Measurements from ENCODE around the gene GPR108.

GPR108 gene

DNA sequence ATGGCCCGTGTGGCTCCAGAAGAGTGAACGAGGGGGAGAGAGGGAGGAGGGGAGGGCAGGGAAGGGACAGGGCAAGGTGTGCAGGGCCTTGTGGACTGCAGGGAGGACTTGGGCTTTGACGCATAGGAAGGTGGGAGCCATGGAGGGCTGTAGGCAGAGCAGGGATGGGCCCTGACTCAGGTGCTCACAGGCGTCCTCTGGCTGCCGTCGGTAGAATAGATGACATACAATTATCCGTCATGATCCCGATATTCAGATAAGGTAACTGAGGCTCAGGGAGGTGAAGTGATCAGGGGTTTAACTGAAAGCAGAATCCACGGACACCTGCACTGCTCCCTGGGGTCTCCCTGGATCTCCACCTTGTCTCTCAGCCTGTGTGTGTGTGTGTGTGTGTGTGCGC, 20.3 kb downstream of the GPR108 start:
- no peak overlapping the region for H3K23ac ChIP-seq (ENCODE audit: low read length)
- H2BK5ac ChIP-seq (ENCODE audit: low read depth, low read length, poor library complexity) = no peak overlapping the region
- H2AFZ ChIP-seq (ENCODE audit: insufficient read depth, low read length, poor library complexity) = no peak overlapping the region
- H3K4me3 ChIP-seq (ENCODE audit: low read depth, low read length) = no peak overlapping the region
- H3K27ac ChIP-seq (ENCODE audit: low read depth, low read length) = no peak overlapping the region
- H3K9ac ChIP-seq (ENCODE audit: low read length) = no peak overlapping the region
- no peak overlapping the region for H2BK12ac ChIP-seq (ENCODE audit: low read length)
- no peaks in the 10 kb centered on the region for H3K79me1 ChIP-seq (ENCODE audit: low read length)
- no peak overlapping the region for H3K4me2 ChIP-seq (ENCODE audit: low read length)
- no peaks in the 10 kb centered on the region for H3K27me3 ChIP-seq (ENCODE audit: insufficient read depth, low read length)
- no peak overlapping the region for H4K12ac ChIP-seq (ENCODE audit: low read depth, low read length)
- H3K14ac ChIP-seq (ENCODE audit: low read length) = no peak overlapping the region
- no peak overlapping the region for H4K91ac ChIP-seq (ENCODE audit: low read depth, low read length)
- H2BK120ac ChIP-seq (ENCODE audit: insufficient read depth, low read length, poor library complexity) = no peak overlapping the region
- no peaks in the 10 kb centered on the region for H3K36me3 ChIP-seq (ENCODE audit: control insufficient read depth in 1 of 2, insufficient read depth in 2 of 2, low read length in 2 of 2)
- peaks cover 11% of the 10 kb centered on the region for H3K9me3 ChIP-seq (ENCODE audit: insufficient read depth, low read depth, low read length)
- H3K79me2 ChIP-seq (ENCODE audit: control insufficient read depth, insufficient read depth, low read length, poor library complexity) = no peaks in the 10 kb centered on the region
- H3K4me1 ChIP-seq (ENCODE audit: control insufficient read depth in 1 of 2, insufficient read depth in 2 of 2, low read length in 2 of 2) = no peaks in the 10 kb centered on the region
- H3K18ac ChIP-seq (ENCODE audit: low read length) = no peak overlapping the region
- no peak overlapping the region for H2AK5ac ChIP-seq (ENCODE audit: low read length)
- H4K8ac ChIP-seq (ENCODE audit: low read depth, low read length) = no peak overlapping the region
- DNase-seq = peak in 1 of 2 donors; percentile 14
- WGBS (ENCODE audit: extremely low coverage, insufficient coverage, insufficient read length) = no CpG with 5 or more reads among the region's 10 CpGs
- no peak overlapping the region for H3K4ac ChIP-seq (ENCODE audit: low read depth, low read length)

DNA sequence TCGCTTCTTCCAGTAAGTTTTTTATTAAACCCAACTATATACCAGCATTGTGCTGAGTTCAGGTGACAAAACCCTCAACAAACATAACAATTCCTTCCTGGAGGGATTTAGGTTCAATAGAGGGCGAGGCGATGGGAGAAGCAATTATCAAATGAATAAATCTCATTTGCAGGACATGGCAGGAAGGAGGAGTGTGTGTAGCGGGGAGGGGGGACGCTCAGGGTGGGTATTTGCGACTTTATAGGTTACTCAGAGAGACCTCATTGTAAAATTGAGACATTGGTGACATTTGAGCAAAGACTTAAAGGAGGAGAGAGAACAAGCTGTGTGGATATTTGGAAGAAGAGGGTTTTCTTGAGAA, 20.8 kb downstream of the GPR108 start:
- no peaks in the 10 kb centered on the region for H3K4me1 ChIP-seq (ENCODE audit: control insufficient read depth in 1 of 2, insufficient read depth in 2 of 2, low read length in 2 of 2)
- H3K4ac ChIP-seq (ENCODE audit: low read depth, low read length) = no peak overlapping the region
- no peak overlapping the region for H3K9ac ChIP-seq (ENCODE audit: low read length)
- DNase-seq = no peak
- H3K79me2 ChIP-seq (ENCODE audit: control insufficient read depth, insufficient read depth, low read length, poor library complexity) = no peaks in the 10 kb centered on the region
- H3K79me1 ChIP-seq (ENCODE audit: low read length) = no peaks in the 10 kb centered on the region
- H2BK12ac ChIP-seq (ENCODE audit: low read length) = no peak overlapping the region
- H3K14ac ChIP-seq (ENCODE audit: low read length) = no peak overlapping the region
- H4K91ac ChIP-seq (ENCODE audit: low read depth, low read length) = no peak overlapping the region
- H3K9me3 ChIP-seq (ENCODE audit: insufficient read depth, low read depth, low read length) = peaks cover 11% of the 10 kb centered on the region
- WGBS (ENCODE audit: extremely low coverage, insufficient coverage, insufficient read length) = no CpG with 5 or more reads among the region's 6 CpGs
- H4K8ac ChIP-seq (ENCODE audit: low read depth, low read length) = no peak overlapping the region
- H3K4me3 ChIP-seq (ENCODE audit: low read depth, low read length) = no peak overlapping the region
- H3K36me3 ChIP-seq (ENCODE audit: control insufficient read depth in 1 of 2, insufficient read depth in 2 of 2, low read length in 2 of 2) = no peaks in the 10 kb centered on the region
- H2BK5ac ChIP-seq (ENCODE audit: low read depth, low read length, poor library complexity) = no peak overlapping the region
- no peak overlapping the region for H2BK120ac ChIP-seq (ENCODE audit: insufficient read depth, low read length, poor library complexity)
- H3K18ac ChIP-seq (ENCODE audit: low read length) = no peak overlapping the region
- H3K4me2 ChIP-seq (ENCODE audit: low read length) = no peak overlapping the region
- H3K27me3 ChIP-seq (ENCODE audit: insufficient read depth, low read length) = no peaks in the 10 kb centered on the region
- no peak overlapping the region for H2AK5ac ChIP-seq (ENCODE audit: low read length)
- no peak overlapping the region for H2AFZ ChIP-seq (ENCODE audit: insufficient read depth, low read length, poor library complexity)
- H3K27ac ChIP-seq (ENCODE audit: low read depth, low read length) = no peak overlapping the region
- H3K23ac ChIP-seq (ENCODE audit: low read length) = no peak overlapping the region
- no peak overlapping the region for H4K12ac ChIP-seq (ENCODE audit: low read depth, low read length)

DNA sequence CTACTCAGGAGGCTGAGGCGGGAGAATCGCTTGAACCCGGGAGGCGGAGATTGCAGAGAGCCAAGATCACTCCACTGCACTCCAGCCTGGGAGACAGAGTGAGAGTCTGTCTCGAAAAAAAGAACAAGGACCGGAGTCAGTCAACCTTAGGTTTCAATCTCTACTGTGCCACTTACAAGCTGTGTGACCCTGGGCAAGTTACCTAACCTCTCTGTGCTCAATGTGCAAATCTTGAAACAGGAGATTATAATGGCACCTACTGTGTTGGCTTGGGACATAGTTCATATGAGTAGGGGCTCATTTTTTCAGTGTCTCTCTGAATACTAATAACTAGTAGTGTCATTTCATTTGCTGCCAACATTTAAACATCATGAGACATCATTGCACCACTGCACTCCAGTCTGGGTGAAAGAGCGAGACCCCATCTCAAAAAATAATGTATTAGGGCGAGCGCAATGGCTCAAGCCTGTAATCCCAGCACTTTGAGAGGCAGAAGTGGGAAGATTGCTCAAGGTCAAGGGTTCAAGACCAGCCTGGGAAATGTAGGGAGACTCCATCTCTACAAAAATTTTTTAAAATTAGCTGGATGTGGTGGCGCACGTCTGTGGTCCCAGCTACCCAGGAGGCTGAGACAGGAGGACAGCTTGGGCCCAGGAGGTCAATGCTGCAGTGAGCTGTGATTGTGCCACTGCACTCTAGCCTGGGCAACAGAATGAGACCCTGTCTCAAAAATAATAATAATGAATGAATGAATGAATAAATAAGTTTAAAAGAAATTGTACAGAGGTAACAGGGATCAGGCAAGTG, 22.4 kb downstream of the GPR108 start:
- no peak overlapping the region for H4K91ac ChIP-seq (ENCODE audit: low read depth, low read length)
- peaks cover 9% of the 10 kb centered on the region for H3K27me3 ChIP-seq (ENCODE audit: insufficient read depth, low read length)
- no peak overlapping the region for H2AFZ ChIP-seq (ENCODE audit: insufficient read depth, low read length, poor library complexity)
- no peak overlapping the region for H2AK5ac ChIP-seq (ENCODE audit: low read length)
- H3K79me2 ChIP-seq (ENCODE audit: control insufficient read depth, insufficient read depth, low read length, poor library complexity) = no peaks in the 10 kb centered on the region
- no peak overlapping the region for H3K27ac ChIP-seq (ENCODE audit: low read depth, low read length)
- H3K79me1 ChIP-seq (ENCODE audit: low read length) = no peaks in the 10 kb centered on the region
- H3K4me3 ChIP-seq (ENCODE audit: low read depth, low read length) = no peak overlapping the region
- H2BK12ac ChIP-seq (ENCODE audit: low read length) = no peak overlapping the region
- no peak overlapping the region for H3K23ac ChIP-seq (ENCODE audit: low read length)
- H3K18ac ChIP-seq (ENCODE audit: low read length) = no peak overlapping the region
- H3K9me3 ChIP-seq (ENCODE audit: insufficient read depth, low read depth, low read length) = peaks cover 11% of the 10 kb centered on the region
- no peak overlapping the region for H2BK5ac ChIP-seq (ENCODE audit: low read depth, low read length, poor library complexity)
- H4K8ac ChIP-seq (ENCODE audit: low read depth, low read length) = no peak overlapping the region
- H2BK120ac ChIP-seq (ENCODE audit: insufficient read depth, low read length, poor library complexity) = no peak overlapping the region
- no peak overlapping the region for H3K4me2 ChIP-seq (ENCODE audit: low read length)
- H3K9ac ChIP-seq (ENCODE audit: low read length) = no peak overlapping the region
- H3K36me3 ChIP-seq (ENCODE audit: control insufficient read depth in 1 of 2, insufficient read depth in 2 of 2, low read length in 2 of 2) = no peaks in the 10 kb centered on the region
- peaks cover 0 to 2% of the 10 kb centered on the region in 2 experiments for H3K4me1 ChIP-seq (ENCODE audit: control insufficient read depth in 1 of 2, insufficient read depth in 2 of 2, low read length in 2 of 2)
- H3K14ac ChIP-seq (ENCODE audit: low read length) = no peak overlapping the region
- H3K4ac ChIP-seq (ENCODE audit: low read depth, low read length) = no peak overlapping the region
- DNase-seq = no peak
- H4K12ac ChIP-seq (ENCODE audit: low read depth, low read length) = no peak overlapping the region
- WGBS (ENCODE audit: extremely low coverage, insufficient coverage, insufficient read length) = no CpG with 5 or more reads among the region's 11 CpGs

DNA sequence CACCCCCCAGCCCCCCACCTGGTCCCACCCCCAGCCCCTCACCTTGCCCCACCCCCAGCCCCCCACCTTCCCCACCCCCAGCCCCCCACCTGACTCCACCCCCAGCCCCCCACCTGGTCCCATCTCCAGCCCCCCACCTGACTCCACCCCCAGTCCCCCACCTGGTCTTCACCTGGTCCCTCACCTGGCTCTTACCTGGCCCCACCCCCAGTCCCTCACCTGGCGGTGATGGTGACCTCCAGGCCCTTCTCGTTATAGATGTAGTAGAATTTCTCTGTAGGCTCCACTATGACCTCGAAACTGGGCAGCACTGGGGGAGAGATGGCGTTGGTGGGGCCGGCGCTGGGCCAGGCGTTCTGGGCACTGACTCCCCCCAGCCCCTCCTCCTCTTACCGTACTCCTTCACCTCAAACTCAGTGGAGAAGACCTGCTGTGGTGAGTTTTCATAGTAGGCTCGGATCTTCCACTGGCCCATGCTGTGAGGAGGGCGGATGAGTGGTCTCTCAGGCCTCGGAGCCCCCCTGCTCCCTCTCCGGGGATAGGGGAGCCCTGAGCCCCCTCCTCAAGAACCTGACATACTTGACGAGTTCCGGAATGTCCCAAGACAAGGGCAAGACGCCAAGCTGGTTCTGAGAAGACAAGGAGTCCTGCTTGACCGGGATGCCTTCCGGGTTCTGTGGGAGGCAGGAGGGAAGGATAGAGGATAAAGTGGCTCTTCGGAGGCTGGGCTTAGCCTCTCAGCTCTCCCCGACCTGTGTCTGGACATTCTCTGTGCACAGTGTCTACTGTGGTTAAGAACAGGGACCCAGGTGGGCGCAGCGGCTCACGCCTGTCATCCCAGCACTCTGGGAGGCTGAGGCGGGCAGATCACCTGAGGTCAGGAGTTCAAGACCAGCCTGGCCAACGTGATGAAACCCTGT, 23.3 kb downstream of the GPR108 start:
- no peak overlapping the region for H3K23ac ChIP-seq (ENCODE audit: low read length)
- no peak overlapping the region for H3K9ac ChIP-seq (ENCODE audit: low read length)
- no peak overlapping the region for H2BK5ac ChIP-seq (ENCODE audit: low read depth, low read length, poor library complexity)
- H2BK12ac ChIP-seq (ENCODE audit: low read length) = no peak overlapping the region
- no peak overlapping the region for H3K4me2 ChIP-seq (ENCODE audit: low read length)
- H3K79me2 ChIP-seq (ENCODE audit: control insufficient read depth, insufficient read depth, low read length, poor library complexity) = no peaks in the 10 kb centered on the region
- H3K27ac ChIP-seq (ENCODE audit: low read depth, low read length) = no peak overlapping the region
- no peak overlapping the region for H3K4ac ChIP-seq (ENCODE audit: low read depth, low read length)
- H3K79me1 ChIP-seq (ENCODE audit: low read length) = no peaks in the 10 kb centered on the region
- DNase-seq = no peak
- no peak overlapping the region for H4K91ac ChIP-seq (ENCODE audit: low read depth, low read length)
- H2BK120ac ChIP-seq (ENCODE audit: insufficient read depth, low read length, poor library complexity) = no peak overlapping the region
- H3K4me3 ChIP-seq (ENCODE audit: low read depth, low read length) = no peak overlapping the region
- H3K36me3 ChIP-seq (ENCODE audit: control insufficient read depth in 1 of 2, insufficient read depth in 2 of 2, low read length in 2 of 2) = no peaks in the 10 kb centered on the region
- WGBS (ENCODE audit: extremely low coverage, insufficient coverage, insufficient read length) = no CpG with 5 or more reads among the region's 24 CpGs
- H3K4me1 ChIP-seq (ENCODE audit: control insufficient read depth in 1 of 2, insufficient read depth in 2 of 2, low read length in 2 of 2) = peaks cover 0 to 2% of the 10 kb centered on the region in 2 experiments
- no peak overlapping the region for H3K14ac ChIP-seq (ENCODE audit: low read length)
- no peak overlapping the region for H4K8ac ChIP-seq (ENCODE audit: low read depth, low read length)
- H4K12ac ChIP-seq (ENCODE audit: low read depth, low read length) = no peak overlapping the region
- H2AK5ac ChIP-seq (ENCODE audit: low read length) = no peak overlapping the region
- no peak overlapping the region for H3K18ac ChIP-seq (ENCODE audit: low read length)
- H2AFZ ChIP-seq (ENCODE audit: insufficient read depth, low read length, poor library complexity) = no peak overlapping the region
- peaks cover 11% of the 10 kb centered on the region for H3K27me3 ChIP-seq (ENCODE audit: insufficient read depth, low read length)
- H3K9me3 ChIP-seq (ENCODE audit: insufficient read depth, low read depth, low read length) = peaks cover 13% of the 10 kb centered on the region

All from trophoblast cell (in vitro differentiated cells and primary cell).